ENCODE measurements around the gene CSMD2.

The CSMD2 gene

GRCh38 chr1:33573661-33574060 lies 591.4 kb downstream of the CSMD2 start:
- no peak overlapping the region for H3K4me3 ChIP-seq (ENCODE audit: low read depth, low read length)
- in situ Hi-C loops (cut with HindIII; ENCODE audit: low sequenced_read_pairs) = no loop called here
- TF ChIP-seq, protein P1, sequence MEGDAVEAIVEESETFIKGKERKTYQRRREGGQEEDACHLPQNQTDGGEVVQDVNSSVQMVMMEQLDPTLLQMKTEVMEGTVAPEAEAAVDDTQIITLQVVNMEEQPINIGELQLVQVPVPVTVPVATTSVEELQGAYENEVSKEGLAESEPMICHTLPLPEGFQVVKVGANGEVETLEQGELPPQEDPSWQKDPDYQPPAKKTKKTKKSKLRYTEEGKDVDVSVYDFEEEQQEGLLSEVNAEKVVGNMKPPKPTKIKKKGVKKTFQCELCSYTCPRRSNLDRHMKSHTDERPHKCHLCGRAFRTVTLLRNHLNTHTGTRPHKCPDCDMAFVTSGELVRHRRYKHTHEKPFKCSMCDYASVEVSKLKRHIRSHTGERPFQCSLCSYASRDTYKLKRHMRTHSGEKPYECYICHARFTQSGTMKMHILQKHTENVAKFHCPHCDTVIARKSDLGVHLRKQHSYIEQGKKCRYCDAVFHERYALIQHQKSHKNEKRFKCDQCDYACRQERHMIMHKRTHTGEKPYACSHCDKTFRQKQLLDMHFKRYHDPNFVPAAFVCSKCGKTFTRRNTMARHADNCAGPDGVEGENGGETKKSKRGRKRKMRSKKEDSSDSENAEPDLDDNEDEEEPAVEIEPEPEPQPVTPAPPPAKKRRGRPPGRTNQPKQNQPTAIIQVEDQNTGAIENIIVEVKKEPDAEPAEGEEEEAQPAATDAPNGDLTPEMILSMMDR (IDR thresholded peaks at IDR 0.05; ENCODE audit: low read depth, low read length) = no peak
- DNase-seq (ENCODE audit: low read depth, low spot score) = no peak

DNA sequence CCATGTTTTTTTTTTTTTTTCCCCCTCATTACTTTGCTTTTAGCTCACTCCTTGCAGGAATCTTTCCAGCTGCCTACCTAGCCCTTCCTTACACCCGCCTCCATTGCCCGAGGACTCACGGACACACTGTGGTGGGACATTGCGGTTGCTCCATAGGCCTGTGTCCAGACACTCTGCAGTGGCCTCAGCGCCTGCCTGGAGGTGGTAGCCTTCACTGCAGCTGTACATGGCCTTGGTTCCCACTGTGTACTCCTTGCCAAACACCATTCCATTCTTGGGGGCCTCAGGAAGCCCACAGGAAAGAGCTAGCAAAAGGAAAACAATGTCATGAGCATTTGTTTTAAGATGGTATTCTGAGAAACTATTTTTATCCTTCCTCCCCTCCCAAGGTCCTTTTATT lies 592.6 kb downstream of the CSMD2 start:
- H3K4me3 ChIP-seq (ENCODE audit: low read depth, low read length) = no peak overlapping the region
- in situ Hi-C loops (cut with HindIII; ENCODE audit: low sequenced_read_pairs) = no loop called here
- TF ChIP-seq, protein P1 (IDR thresholded peaks at IDR 0.05; ENCODE audit: low read depth, low read length) = no peak
- DNase-seq (ENCODE audit: low read depth, low spot score) = no peak

DNA sequence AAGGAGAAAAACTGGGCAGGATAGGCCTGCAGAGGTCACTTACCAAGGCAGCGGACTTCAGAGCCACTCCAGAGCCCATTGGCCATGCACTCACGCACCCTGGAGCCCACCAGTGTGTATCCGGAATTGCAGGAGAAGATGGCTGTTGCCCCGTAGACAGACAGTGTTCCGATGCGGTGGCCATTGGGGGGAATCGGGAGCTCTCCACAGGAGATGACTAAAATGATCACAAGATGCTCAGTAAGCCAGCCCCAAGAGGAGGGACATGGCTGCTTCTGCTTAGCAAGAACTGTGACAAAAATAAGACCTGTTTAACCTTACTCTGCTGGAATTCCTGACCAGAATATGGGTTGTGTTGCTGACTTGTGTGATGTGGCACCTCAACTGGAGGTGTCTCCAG lies 595.7 kb downstream of the CSMD2 start:
- TF ChIP-seq, protein P1 (IDR thresholded peaks at IDR 0.05; ENCODE audit: low read depth, low read length) = no peak
- DNase-seq (ENCODE audit: low read depth, low spot score) = no peak
- no peak overlapping the region for H3K4me3 ChIP-seq (ENCODE audit: low read depth, low read length)
- in situ Hi-C loops (cut with HindIII; ENCODE audit: low sequenced_read_pairs) = no loop called here

DNA sequence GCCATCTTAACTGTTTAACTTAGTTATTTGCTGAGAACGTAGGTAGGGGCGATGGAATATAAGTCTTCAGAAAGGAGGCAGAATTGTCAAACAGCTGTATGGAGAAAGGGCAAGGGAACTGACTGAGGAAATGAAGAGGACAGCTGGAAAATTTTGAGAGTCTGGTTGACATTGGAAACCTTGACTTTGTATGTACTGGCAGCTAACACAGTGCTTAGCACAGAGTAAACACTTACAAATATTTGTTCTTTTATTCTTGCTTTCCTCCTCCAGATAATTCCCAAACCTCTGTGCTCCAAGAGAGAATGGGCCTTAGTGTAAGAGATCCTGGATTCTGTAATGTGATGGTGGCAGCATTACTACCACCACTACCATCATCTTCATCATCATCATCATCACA lies 601.3 kb downstream of the CSMD2 start:
- no peak for DNase-seq (ENCODE audit: low read depth, low spot score)
- in situ Hi-C loops (cut with HindIII; ENCODE audit: low sequenced_read_pairs) = no loop called here
- H3K4me3 ChIP-seq (ENCODE audit: low read depth, low read length) = no peak overlapping the region
- TF ChIP-seq, protein P1 (IDR thresholded peaks at IDR 0.05; ENCODE audit: low read depth, low read length) = no peak

- no peak for DNase-seq (ENCODE audit: low read depth, low spot score)
- H3K4me3 ChIP-seq (ENCODE audit: low read depth, low read length) = no peak overlapping the region
- TF ChIP-seq, protein P1 (IDR thresholded peaks at IDR 0.05; ENCODE audit: low read depth, low read length) = no peak
- in situ Hi-C loops (cut with HindIII; ENCODE audit: low sequenced_read_pairs) = no loop called here
These were observed 602.5 kb downstream of the CSMD2 start for GRCh38 chr1:33562563-33562962.

GRCh38 chr1:33561576-33561975 lies 603.5 kb downstream of the CSMD2 start:
- TF ChIP-seq, protein P1 (IDR thresholded peaks at IDR 0.05; ENCODE audit: low read depth, low read length) = no peak
- in situ Hi-C loops (cut with HindIII; ENCODE audit: low sequenced_read_pairs) = no loop called here
- no peak for DNase-seq (ENCODE audit: low read depth, low spot score)
- no peak overlapping the region for H3K4me3 ChIP-seq (ENCODE audit: low read depth, low read length)

DNA sequence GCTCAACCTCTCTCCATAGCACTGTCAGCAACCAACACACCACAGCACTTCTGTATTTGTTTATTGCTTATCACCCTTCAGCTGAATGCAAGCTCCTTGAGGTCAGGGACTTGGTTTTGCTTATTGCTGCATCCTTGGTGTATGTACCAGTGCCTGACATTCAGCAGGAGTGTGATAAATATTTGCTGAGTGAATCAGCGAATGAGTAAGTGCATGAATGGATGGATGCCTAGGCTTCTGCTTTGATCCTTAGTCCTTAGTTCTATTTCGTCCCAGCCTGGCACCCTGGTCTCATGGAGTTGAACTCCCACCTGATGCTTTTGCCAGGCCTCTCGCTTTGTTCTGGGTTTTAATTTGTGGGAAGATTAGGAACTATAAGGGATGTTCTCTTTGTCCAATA lies 604.4 kb downstream of the CSMD2 start:
- no peak for DNase-seq (ENCODE audit: low read depth, low spot score)
- in situ Hi-C loops (cut with HindIII; ENCODE audit: low sequenced_read_pairs) = no loop called here
- TF ChIP-seq, protein P1 (IDR thresholded peaks at IDR 0.05; ENCODE audit: low read depth, low read length) = no peak
- no peak overlapping the region for H3K4me3 ChIP-seq (ENCODE audit: low read depth, low read length)

All from astrocyte of the spinal cord (primary cell).